GM06990 (cell line): ENCODE results near the gene DCST1.

Experiments used
- DNase-seq: peaks from one replicate; pipeline ENCODE4 v3.0.0-alpha.2; 2011; ENCODE audit not compliant: insufficient read length; ENCODE audit errors: extremely low read depth
- H3K27me3 ChIP-seq: replicated peaks from 2 replicates; pipeline ENCODE4 v1.6.0; 2011; ENCODE audit warnings: low read length; ENCODE audit not compliant: control insufficient read depth, insufficient read depth
- H3K36me3 ChIP-seq: 2 replicates; pipeline ENCODE4 v1.5.1; 2011; ENCODE audit warnings: low read length; ENCODE audit not compliant: control insufficient read depth, insufficient read depth
- H3K4me3 ChIP-seq: replicated peaks from 2 replicates; pipeline ENCODE4 v1.5.1; 2011; ENCODE audit warnings: low read depth, mild to moderate bottlenecking, control low read depth, low read length
- CTCF ChIP-seq: IDR thresholded peaks from 2 replicates; pipeline ENCODE4 v1.5.1; 2011; ENCODE audit warnings: low read length, control low read depth, mild to moderate bottlenecking, inconsistent platforms; ENCODE audit not compliant: insufficient read depth, poor library complexity, severe bottlenecking

The DCST1 gene

GRCh38 chr1:155081472-155082300 lies 48.1 kb downstream of the DCST1 start:
- DNase-seq: no peak
- no peaks in the 10 kb centered on the region for H3K36me3 ChIP-seq
- peaks cover 5% of the 10 kb centered on the region for H3K27me3 ChIP-seq
- no peak overlapping the region for H3K4me3 ChIP-seq
- no peak for TF ChIP-seq CTCF

GRCh38 chr1:155082301-155083051 lies 48.9 kb downstream of the DCST1 start:
- no peak overlapping the region for H3K4me3 ChIP-seq
- no peak for DNase-seq

GRCh38 chr1:155083052-155083541 lies 49.5 kb downstream of the DCST1 start:
- no peak for DNase-seq
- H3K36me3 ChIP-seq: no peaks in the 10 kb centered on the region
- H3K27me3 ChIP-seq: peaks cover 5% of the 10 kb centered on the region
- no peak overlapping the region for H3K4me3 ChIP-seq
- TF ChIP-seq CTCF: no peak

More at GRCh38 chr1:155082301-155083051, 48.9 kb downstream of the DCST1 start:
- Histone ChIP-seq H3K36me3 (no peaks in the 10 kb centered on the region), H3K27me3 (peaks cover 5% of the 10 kb centered on the region)
- TF ChIP-seq CTCF: no peak

GRCh38 chr1:155083865-155084721 lies 50.5 kb downstream of the DCST1 start:
- Histone ChIP-seq H3K36me3 (no peaks in the 10 kb centered on the region), H3K4me3 (peak overlapping the region; percentile 19; the same call in 1 of the 2 replicates), H3K27me3 (peaks cover 5% of the 10 kb centered on the region)
- DNase-seq: no peak
- peak; percentile 28 for TF ChIP-seq CTCF

- H3K27me3 ChIP-seq: peaks cover 3% of the 10 kb centered on the region
- peak overlapping the region; percentile 72 for H3K4me3 ChIP-seq
- no peaks in the 10 kb centered on the region for H3K36me3 ChIP-seq
- DNase-seq: peak; percentile 98
- peak; percentile 93 for TF ChIP-seq CTCF
Measured at GRCh38 chr1:155084722-155085503, 51.3 kb downstream of the DCST1 start.
